NK-92 (cell line): Measurements from ENCODE around the gene NAA50.

Experiments used
- DNase-seq: peaks from one replicate; lab custom pipeline; 2025; ENCODE audit not compliant: unreplicated experiment; lab: John Stamatoyannopoulos, UW

NAA50 gene

GRCh38 chr3:113743006-113743630 is 2.9 kb downstream of the NAA50 start:
- no peak for DNase-seq

- no peak for DNase-seq
Observed at GRCh38 chr3:113741620-113742019, 4.4 kb downstream of the NAA50 start.

GRCh38 chr3:113741086-113741485 is 5.0 kb downstream of the NAA50 start:
- no peak for DNase-seq

GRCh38 chr3:113736548-113737089 is 9.4 kb downstream of the NAA50 start:
- DNase-seq: no peak

- DNase-seq: no peak
Observed at GRCh38 chr3:113731694-113732093, 14.4 kb downstream of the NAA50 start.

- no peak for DNase-seq
Observed at GRCh38 chr3:113730550-113730949, 15.5 kb downstream of the NAA50 start.

- DNase-seq: no peak
Observed at GRCh38 chr3:113728661-113729060, 17.4 kb downstream of the NAA50 start.

GRCh38 chr3:113721636-113722035 is 24.4 kb downstream of the NAA50 start:
- no peak for DNase-seq

- no peak for DNase-seq
Observed at GRCh38 chr3:113719758-113720157, 26.3 kb downstream of the NAA50 start.

- no peak for DNase-seq
Observed at GRCh38 chr3:113719294-113719693, 26.8 kb downstream of the NAA50 start.

- no peak for DNase-seq
Observed at GRCh38 chr3:113717818-113718217, 28.2 kb downstream of the NAA50 start.

- DNase-seq: no peak
Observed at GRCh38 chr3:113717308-113717707, 28.7 kb downstream of the NAA50 start.

GRCh38 chr3:113714702-113715101 is 31.3 kb downstream of the NAA50 start:
- DNase-seq: no peak

- DNase-seq: no peak
Observed at GRCh38 chr3:113712129-113712528, 33.9 kb downstream of the NAA50 start.

- DNase-seq: no peak
Observed at GRCh38 chr3:113707835-113708234, 38.2 kb downstream of the NAA50 start.

GRCh38 chr3:113698956-113699355 is 47.1 kb downstream of the NAA50 start:
- DNase-seq: no peak

GRCh38 chr3:113698213-113698742 is 47.8 kb downstream of the NAA50 start:
- no peak for DNase-seq

GRCh38 chr3:113697500-113698090 is 48.5 kb downstream of the NAA50 start:
- DNase-seq: no peak

GRCh38 chr3:113696658-113697499 is 49.2 kb downstream of the NAA50 start:
- peak; percentile 96 for DNase-seq

- peak; percentile 50 for DNase-seq
Observed at GRCh38 chr3:113695786-113696645, 50.0 kb downstream of the NAA50 start, which contains the start of gene USF3. Gene USF3, minus strand, starts transcription at chr3:113696642. Its CDS starts 21,764 bp downstream, at chr3:113674878.

GRCh38 chr3:113695431-113695785 is 50.6 kb downstream of the NAA50 start:
- DNase-seq: no peak
